Tibial nerve (tissue), 4 donors: ENCODE data around the gene PRPF38A. TPM values are rescaled to one million over a fixed set of nuclear protein-coding genes. Genes with fewer than 3 reads are reported as not detected.

ENCODE experiments used
- DNase-seq, 2 donors: peaks; one replicate each; pipeline ENCODE4 v3.0.0-alpha.2; 2019; ENCODE audit warnings: low spot score in 2 of 2
- H3K27ac ChIP-seq, 4 donors: fragments of 200-600 bp; sonication (generic) in 3 of 4; one replicate each; pipeline ENCODE4 v1.5.1; 2017 to 2019; ENCODE audit warnings: mild to moderate bottlenecking in 1 of 4
- H3K27me3 ChIP-seq, 2 donors: fragments of 200-600 bp; sonication (generic) in 1 of 2; one replicate each; pipeline versions ENCODE4 v1.5.1 to v1.6.0; 2017 to 2019
- H3K36me3 ChIP-seq, 3 donors: fragments of 200-600 bp; sonication (generic); one replicate each; pipeline ENCODE4 v1.5.1; 2018 to 2019
- H3K4me1 ChIP-seq, 4 donors: fragments of 200-600 bp; sonication (generic) in 3 of 4; one replicate each; pipeline ENCODE4 v1.5.1; 2017 to 2019
- H3K4me3 ChIP-seq, 4 donors: fragments of 200-600 bp; sonication (generic) in 3 of 4; one replicate each; pipeline ENCODE4 v1.5.1; 2017 to 2019; ENCODE audit warnings: mild to moderate bottlenecking in 1 of 4, moderate library complexity in 1 of 4
- H3K9me3 ChIP-seq, 4 donors: fragments of 200-600 bp; sonication (generic) in 3 of 4; one replicate each; pipeline ENCODE4 v1.5.1; 2017 to 2019
- EP300 ChIP-seq, 2 donors: sonication (generic); formaldehyde crosslinking; IDR thresholded peaks; one replicate each; pipeline ENCODE4 v1.6.1; 2017; ENCODE audit warnings: antibody characterized with exemption in 2 of 2, mild to moderate bottlenecking in 1 of 2
- POLR2A ChIP-seq, 2 donors: fragments of 450-650 bp; IDR thresholded peaks; one replicate each; pipeline ENCODE4 v1.6.1; 2017; ENCODE audit warnings: antibody characterized with exemption in 2 of 2, mild to moderate bottlenecking in 2 of 2, moderate library complexity in 2 of 2
- WGBS, 2 donors: methylation state at CpG; one replicate each; pipeline ENCODE4 v1.1.5; 2018; 5-methylcytosine and 5-hydroxymethylcytosine counted together
- total RNA-seq, 4 donors: library from RNA; depleted of rRNA; stranded (reverse); fragments of >200 nt; gene quantifications; one replicate each; pipeline ENCODE4 v1.1.0, GENCODE V29; 2016
- TF ChIP-seq, protein P1 (sequence below), 5 experiments: fragments of 200-600 bp in 3 of 5; fragments of 450-650 bp in 2 of 5; sonication (generic) in 3 of 5; IDR thresholded peaks; one replicate each; pipeline ENCODE4 v1.5.1; 2016 to 2019; ENCODE audit warnings: antibody characterized with exemption in 5 of 5, mild to moderate bottlenecking in 3 of 5, moderate library complexity in 2 of 5

The PRPF38A gene
- total RNA-seq, 4 donors from 2014 or later, result 10.0 to 21.4 (median 14.4) TPM

DNA sequence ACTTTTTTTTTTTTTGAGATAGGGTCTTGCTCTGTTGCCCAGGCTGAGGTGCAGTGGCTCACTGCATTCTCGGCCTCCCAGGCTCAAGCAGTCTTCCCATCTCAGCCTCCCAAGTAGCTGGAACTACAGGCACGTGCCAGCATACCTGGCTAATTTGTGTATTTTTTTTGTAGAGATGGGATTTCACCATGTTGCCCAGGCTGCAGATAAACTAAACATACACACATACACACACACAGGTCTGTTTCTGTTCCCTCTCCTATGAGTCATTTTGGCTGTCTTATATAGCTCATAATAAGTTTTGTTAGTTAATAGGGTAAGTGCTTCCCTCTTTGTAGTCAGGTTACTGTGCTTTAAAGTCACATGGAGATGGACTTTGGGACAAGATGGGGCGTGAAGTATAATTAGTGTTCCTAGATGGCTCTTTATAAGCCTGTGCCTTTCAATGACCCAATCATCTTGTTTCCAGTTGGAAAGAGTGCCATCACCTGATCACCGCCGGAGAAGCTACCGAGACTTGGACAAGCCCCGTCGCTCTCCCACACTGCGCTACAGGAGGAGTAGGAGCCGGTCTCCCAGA, 9.1 kb downstream of the PRPF38A start:
- no peak for DNase-seq
- Histone ChIP-seq H3K4me1 (no peaks in the 10 kb centered on the region), H3K9me3 (no peaks in the 10 kb centered on the region), H3K4me3 (no peak overlapping the region), H3K27me3 (no peaks in the 10 kb centered on the region), H3K36me3 (peaks cover 0 to 99% (median 50%) of the 10 kb centered on the region in 3 donors), H3K27ac (no peak overlapping the region)
- TF ChIP-seq POLR2A (IDR thresholded peaks at IDR 0.05) (no peak), EP300 (IDR thresholded peaks at IDR 0.05) (no peak)
- TF ChIP-seq, protein P1, sequence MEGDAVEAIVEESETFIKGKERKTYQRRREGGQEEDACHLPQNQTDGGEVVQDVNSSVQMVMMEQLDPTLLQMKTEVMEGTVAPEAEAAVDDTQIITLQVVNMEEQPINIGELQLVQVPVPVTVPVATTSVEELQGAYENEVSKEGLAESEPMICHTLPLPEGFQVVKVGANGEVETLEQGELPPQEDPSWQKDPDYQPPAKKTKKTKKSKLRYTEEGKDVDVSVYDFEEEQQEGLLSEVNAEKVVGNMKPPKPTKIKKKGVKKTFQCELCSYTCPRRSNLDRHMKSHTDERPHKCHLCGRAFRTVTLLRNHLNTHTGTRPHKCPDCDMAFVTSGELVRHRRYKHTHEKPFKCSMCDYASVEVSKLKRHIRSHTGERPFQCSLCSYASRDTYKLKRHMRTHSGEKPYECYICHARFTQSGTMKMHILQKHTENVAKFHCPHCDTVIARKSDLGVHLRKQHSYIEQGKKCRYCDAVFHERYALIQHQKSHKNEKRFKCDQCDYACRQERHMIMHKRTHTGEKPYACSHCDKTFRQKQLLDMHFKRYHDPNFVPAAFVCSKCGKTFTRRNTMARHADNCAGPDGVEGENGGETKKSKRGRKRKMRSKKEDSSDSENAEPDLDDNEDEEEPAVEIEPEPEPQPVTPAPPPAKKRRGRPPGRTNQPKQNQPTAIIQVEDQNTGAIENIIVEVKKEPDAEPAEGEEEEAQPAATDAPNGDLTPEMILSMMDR (IDR thresholded peaks at IDR 0.05), result no peak
- 95% methylated on average over 10 of the region's 10 CpGs for WGBS, 2 donors

DNA sequence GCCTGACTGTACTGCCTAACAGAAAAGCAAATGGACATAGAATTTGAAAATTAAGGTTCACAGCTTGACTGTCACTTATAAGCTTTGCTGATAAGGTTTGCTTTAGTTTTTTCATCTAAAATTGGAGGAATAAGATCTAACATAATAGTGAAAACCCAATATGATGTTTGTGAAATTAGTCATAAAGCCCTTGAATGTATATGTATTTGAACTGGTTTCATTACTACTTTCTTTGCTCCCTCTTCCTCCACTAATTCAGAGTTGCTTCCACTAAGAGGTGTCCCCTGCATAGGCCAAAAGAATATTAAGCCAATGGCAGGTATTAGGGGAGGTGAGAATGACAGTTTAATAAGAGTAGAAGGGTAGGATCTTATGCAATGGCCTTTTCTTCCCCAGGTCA, 10.5 kb downstream of the PRPF38A start:
- Histone ChIP-seq H3K9me3 (no peaks in the 10 kb centered on the region), H3K36me3 (peaks cover 0 to 99% (median 44%) of the 10 kb centered on the region in 3 donors), H3K4me3 (no peak overlapping the region), H3K27me3 (no peaks in the 10 kb centered on the region), H3K4me1 (no peaks in the 10 kb centered on the region), H3K27ac (no peak overlapping the region)
- TF ChIP-seq, protein P1 (IDR thresholded peaks at IDR 0.05), result no peak
- no peak for TF ChIP-seq EP300 (IDR thresholded peaks at IDR 0.05)
- TF ChIP-seq POLR2A (IDR thresholded peaks at IDR 0.05), result no peak
- DNase-seq, result no peak

DNA sequence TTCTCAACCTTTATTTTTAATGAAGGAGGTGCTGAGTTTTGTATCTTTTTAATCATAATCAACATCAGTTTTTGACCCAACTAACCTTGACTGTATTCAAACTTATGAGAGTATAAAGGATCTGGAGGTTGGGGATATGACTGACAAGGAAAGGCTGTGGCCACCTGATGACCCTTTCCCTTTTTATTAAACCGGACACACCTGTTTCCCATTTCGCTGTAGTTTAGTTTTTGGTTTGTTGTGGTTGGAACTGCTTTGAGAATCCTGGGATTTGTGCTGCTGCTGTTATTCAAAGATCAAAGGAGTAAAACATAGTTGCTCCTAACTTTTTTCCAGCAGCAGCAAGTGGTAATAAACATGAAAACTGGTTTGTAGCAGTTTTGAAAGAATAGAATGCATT, 12.4 kb downstream of the PRPF38A start:
- no peak for DNase-seq
- H3K4me3 ChIP-seq, result no peak overlapping the region
- peaks cover 0 to 100% (median 38%) of the 10 kb centered on the region in 3 donors for H3K36me3 ChIP-seq
- no peak overlapping the region for H3K27ac ChIP-seq
- no peaks in the 10 kb centered on the region for H3K9me3 ChIP-seq
- H3K4me1 ChIP-seq, result no peaks in the 10 kb centered on the region
- H3K27me3 ChIP-seq, result no peaks in the 10 kb centered on the region
- TF ChIP-seq EP300 (IDR thresholded peaks at IDR 0.05) (no peak), POLR2A (IDR thresholded peaks at IDR 0.05) (no peak)
- TF ChIP-seq, protein P1 (IDR thresholded peaks at IDR 0.05), result no peak
- 61 to 64% methylated on average over 2 of the region's 2 CpGs for WGBS, 2 donors

DNA sequence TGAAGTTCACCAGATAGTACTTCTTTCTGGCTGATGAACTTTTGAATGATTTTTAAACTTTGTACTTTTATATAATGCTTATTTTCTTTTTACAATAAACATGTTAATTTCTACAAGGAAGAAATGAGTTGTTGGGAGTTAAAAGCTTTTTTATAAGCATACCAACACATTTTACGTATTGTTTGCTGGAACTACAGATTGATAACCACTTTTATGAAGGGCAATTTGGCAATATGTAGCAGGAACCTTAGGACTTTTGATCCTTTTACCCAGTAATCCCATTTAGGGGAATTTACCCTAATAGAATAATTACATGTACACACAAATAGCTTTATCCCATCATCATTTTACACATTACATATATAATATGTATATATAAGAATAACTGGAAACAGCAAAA, 16.3 kb downstream of the PRPF38A start:
- H3K4me3 ChIP-seq, result no peak overlapping the region
- no peaks in the 10 kb centered on the region for H3K9me3 ChIP-seq
- TF ChIP-seq POLR2A (IDR thresholded peaks at IDR 0.05) (no peak), EP300 (IDR thresholded peaks at IDR 0.05) (no peak)
- TF ChIP-seq, protein P1 (IDR thresholded peaks at IDR 0.05), result no peak
- no peaks in the 10 kb centered on the region for H3K4me1 ChIP-seq
- no peak for DNase-seq
- H3K27ac ChIP-seq, result no peak overlapping the region
- WGBS, 2 donors, result 96 to 100% methylated on average over 1 of the region's 1 CpG
- no peaks in the 10 kb centered on the region for H3K27me3 ChIP-seq
- H3K36me3 ChIP-seq, result peaks cover 0 to 91% (median 8%) of the 10 kb centered on the region in 3 donors

DNA sequence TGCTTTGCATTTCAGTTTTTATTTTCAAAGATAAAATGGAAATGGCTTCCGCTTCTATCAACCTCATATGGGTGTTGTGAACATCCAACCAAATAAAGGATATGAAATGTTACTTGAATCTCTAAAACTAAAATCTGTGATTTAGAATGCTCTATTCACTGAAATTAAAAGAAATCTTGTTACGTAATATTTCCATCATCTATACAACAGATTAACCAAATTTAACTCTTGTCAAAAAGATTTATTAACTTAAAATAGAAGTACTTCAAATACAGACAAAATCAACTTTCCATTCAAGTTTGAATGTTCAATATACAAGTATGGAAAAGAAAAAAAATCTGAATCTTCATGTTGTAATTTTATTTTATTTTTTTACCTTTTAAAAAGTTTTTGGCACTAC, 18.7 kb downstream of the PRPF38A start:
- Histone ChIP-seq H3K36me3 (peaks cover 0 to 69% (median 3%) of the 10 kb centered on the region in 3 donors), H3K4me1 (no peaks in the 10 kb centered on the region), H3K27ac (no peak overlapping the region), H3K4me3 (no peak overlapping the region), H3K9me3 (no peaks in the 10 kb centered on the region), H3K27me3 (no peaks in the 10 kb centered on the region)
- no peak for DNase-seq
- WGBS, 2 donors, result 93 to 96% methylated on average over 2 of the region's 2 CpGs
- TF ChIP-seq EP300 (IDR thresholded peaks at IDR 0.05) (no peak), POLR2A (IDR thresholded peaks at IDR 0.05) (no peak)
- TF ChIP-seq, protein P1 (IDR thresholded peaks at IDR 0.05), result no peak
